HG03139 (cell line): ENCODE measurements around the gene XPA.
"Not testable (repeated sequence)": the region's sequence is repeated elsewhere in the genome, so short reads cannot be mapped to it uniquely, and the experiment has no call there.

Source experiments
- ATAC-seq: cut with Tn5 transposase; IDR thresholded peaks from one replicate; pipeline ENCODE4 v1.9.1; 2021; ENCODE audit not compliant: unreplicated experiment

The XPA gene

DNA sequence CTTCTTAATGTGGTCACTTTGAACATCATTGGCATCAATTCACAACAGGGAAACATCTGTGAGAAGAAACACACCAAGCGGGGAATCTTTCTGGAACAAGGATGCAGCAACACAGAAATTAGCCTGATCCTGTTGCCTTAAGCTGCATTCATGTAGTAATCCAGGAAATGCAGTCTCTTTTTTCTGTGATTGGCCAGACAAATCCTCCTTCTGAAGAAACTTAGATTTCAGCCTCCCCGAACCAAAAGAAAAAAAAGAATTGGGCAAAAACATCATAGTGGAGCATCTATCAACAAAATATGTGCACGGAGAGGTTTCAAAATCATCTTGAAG, 7.2 kb upstream of the XPA start:
- no peak for ATAC-seq

DNA sequence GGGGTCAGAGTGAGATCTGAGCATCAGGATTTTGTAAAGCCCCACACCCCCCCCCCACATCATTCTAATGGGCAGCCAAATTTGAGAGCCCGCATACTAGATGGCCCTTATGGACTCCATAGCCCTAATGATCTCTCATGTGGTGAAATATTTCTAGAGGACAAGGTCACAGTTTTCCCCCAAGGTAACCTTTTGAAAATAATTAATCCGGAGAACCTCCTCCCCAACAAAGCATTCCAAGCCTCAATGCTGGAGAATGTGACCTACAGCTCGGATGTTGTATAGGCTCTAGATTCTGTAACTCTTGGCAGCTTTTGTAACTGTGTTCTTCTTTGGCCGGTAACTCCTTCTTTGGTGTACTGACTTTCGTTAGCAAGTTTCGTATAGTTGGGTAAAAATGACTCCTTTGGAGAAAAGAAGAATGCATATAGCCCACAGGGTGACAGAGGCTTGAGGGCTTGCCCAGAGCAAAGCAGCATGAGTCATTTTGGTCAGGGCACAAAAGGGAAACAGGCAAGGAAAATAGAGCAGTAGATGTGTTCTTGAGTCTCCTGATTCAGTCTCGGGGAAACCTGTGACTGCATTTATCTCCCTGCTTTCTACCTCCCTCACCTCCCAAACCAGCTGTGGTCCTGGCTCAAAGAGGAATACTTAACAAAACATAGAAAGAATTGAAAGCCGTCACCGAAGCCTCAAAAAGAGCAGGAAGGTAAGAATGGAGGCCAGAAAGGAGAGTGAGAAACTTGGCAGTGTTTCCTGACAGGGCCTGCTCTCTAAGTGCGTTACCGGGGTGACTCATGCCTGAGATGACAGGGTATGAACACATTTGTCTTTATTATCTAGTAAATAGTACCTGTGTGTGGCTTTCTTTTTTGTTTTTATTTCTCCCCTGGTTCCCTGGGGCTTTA, 6.6 kb upstream of the XPA start:
- ATAC-seq = no peak

DNA sequence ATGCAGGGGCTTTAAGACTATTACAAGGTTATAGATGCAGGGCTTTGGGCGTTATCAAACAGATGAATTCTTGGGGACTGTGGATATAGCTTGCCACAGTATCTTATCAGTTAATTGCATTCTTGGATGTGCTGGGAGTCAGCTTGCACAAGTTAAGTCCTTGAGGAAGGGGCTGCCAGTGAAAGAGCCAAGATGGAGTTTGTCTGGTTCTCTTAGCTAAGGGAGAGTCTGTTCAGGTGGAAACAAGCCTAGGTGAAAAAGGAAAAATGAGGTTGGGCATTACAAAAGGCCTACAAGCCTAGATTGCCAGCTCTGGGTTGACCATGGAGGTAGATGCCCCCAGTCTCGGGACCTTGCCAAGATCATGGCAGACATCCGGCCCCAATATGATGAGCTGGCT, 2.7 kb upstream of the XPA start:
- not testable (repeated sequence) for ATAC-seq

DNA sequence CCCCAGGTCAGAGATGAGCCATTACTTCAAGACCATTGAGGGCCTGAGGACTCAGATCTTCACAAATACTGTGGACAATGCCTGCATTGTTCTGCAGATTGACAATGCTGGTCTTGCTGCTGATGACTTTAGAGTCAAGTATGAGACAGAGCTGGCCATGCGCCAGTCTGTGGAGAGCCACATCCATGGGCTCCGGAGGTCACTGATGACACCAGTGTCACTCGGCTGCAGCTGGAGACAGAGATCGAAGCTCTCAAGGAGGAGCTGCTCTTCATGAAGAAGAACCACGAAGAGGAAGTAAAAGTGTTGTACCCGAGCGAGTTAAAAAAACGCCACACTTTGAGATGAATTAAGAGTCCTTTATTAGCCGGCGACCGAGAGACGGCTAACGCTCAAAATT, 2.1 kb upstream of the XPA start:
- ATAC-seq = not testable (repeated sequence)

DNA sequence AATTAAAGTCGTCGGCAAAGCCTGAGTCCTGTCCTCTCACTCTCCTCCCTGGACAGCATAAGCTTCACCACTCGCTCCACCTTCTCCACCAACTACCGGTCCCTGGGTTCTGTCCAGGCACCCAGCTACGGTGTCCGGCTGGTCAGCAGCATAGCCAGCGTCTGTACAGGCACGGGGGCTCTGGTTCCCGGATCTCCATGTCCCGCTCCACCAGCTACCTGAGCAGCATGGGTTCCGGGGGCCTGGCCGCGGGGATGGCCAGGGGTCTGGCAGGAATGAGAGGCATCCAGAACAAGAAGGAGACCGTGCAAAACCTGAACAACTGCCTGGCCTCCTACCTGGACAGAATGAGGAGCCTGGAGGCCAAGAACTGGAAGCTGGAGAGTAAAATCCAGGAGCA, 1.7 kb upstream of the XPA start:
- no peak for ATAC-seq

DNA sequence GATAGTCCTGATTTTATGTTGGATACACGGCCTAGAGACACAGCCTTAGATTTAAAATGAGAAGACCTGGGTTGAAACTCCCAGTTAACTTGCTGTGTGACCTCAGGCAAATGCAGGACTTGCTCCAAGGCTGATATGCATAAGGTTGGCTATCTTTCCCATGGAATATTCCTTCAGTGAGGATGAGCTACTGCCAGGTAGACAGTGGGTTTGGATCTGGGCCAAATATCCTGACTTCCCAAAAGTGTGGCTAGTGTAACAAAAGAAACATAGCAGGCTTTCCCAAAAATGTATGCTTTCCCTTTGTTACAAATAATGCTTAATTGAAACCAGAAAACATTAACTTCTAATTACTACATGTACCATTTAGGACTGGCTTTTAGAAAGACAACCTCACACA, 697 bp upstream of the XPA start:
- ATAC-seq = no peak

DNA sequence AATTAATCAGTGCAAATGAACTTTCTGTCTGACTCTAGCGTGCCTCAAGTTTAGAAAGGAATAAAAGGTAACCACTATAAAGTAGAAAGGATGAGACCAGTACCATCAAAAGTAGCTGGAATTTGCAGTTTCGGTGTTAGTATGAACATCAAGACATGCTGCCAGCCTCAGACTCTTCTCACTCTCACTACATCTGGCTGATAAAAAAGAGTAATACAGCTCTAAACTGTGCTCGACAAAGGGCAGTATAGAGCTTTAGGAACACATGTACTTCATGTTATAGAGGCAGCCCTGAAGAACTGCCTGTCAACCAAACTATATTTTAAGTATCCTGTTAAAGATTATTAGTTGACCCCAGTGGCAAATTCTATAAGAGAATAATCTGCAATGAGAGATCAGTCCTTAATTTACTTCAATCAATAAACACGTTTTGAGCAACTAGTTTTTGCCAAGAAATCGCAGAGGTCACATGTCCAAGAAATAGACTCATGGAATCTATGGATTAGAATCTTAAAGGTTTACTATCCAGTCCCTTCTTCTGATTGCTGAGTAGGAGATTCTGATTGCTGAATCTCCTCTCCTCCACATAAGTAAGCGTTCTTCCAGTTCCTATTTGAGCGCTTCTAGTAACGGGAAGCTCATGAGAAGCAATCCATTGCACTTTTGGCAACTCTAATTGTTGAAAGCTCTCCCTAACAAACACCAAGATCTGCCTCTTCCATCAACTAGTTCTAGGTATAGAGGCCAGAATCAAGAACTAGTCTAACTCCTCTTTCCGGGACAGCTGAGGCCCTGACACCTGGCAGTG, 941 bp downstream of the XPA start:
- no peak for ATAC-seq

DNA sequence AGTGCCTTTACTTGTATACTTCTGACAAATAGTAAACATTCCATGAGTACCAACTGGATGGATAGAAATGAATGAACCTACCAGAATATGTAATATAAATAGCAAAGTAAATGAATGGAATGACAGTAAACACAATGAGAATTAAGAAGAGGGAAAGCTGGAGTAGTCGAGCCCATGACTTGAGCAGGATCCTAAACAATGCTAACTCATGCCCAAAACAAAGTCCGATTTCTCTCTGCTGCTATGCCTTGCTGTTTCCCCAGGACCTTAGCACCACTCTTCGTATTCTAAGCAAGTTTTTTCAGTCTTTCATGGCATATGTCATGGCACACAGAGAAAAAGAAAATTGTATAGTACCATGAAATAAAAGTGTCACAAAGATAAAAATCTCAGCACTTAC, 1.8 kb downstream of the XPA start:
- no peak for ATAC-seq

DNA sequence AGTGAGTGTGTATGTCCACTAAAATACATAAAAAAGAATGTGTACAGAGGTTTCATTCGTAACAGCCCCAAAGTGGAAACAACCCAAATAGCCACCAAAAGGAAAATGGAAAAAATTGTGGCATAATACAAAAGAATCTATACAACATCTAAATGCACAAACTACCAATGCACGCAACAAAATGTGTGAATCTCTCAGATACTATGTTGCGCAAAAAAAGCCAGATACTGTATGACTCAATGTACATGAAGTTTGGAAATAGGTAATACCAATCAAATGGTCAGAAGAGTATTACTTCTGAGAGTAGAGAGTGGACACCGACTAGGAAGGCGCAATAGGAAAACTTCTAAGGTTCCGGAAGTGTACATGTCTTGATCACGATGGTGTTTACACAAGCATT, 2.4 kb downstream of the XPA start:
- ATAC-seq = no peak

DNA sequence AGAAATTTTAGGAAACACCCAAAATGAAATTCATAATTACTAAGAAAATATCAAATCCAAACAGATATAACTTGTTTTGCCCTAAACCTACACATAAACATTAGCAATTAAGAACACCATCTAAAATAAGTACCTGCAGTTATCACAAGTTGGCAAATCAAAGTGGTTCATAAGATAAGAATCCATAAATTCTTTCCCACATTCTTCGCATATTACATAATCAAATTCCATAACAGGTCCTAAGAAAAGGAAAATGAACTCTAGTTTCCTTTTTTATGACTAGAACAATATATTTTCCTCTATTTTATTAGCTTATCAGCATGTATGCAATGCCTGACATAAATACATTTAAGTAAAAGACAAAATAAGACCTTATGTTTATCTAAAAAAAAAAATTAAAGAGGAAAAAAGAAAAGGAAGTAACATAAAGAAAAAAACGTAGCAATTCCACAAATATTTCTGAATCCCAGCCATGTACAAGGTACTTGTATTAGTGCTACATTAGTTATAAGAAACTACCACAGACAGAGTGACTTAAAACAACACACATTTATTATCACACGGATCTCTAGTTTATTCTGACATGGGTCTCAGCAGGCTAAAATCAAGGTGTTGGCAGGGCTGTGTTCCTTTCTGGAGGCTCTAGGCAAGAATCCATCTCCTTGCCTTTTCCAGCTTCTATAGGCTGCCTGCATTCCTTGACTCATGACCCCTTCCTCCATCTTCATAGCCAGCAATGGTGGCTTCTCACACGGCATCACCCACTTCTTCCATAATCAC, 7.5 kb downstream of the XPA start:
- no peak for ATAC-seq

DNA sequence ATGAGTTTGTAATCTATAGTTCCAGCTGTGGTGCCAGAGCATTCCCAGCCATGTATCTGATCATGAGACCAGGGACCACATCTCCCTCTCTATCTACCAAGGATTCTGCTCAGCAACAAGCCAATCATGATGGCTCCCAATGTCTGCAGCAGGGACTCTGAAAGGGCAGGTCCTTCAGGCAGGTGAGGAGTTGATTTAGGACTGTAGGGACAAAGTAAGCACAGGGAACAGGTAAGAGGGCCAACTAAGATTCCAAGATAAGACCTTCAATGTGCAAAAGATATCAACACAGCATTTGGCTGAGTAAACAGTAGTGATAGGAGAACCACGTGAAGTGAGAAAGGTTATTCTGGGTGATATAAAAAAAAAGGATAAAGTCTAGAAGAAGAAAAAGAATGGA, 8.5 kb downstream of the XPA start:
- ATAC-seq = no peak

DNA sequence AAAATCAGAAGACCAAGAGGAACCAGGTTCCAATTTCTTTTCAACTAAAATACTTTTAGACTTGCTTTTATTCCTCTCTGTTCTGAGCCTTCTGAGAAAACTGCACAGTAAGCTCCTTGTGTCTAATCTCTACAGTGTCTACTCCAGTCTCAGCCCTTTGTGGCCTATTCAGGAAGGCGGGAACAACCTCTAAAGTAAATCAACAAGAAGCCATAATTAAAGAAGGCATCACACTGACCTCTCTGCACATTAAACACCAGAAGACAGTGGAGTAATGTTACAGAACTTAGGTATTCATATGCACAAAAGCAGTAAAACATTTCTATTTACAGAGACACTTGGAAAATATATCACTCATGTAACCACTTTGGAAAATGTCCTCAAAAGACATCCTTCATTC, 14.9 kb downstream of the XPA start:
- no peak for ATAC-seq

DNA sequence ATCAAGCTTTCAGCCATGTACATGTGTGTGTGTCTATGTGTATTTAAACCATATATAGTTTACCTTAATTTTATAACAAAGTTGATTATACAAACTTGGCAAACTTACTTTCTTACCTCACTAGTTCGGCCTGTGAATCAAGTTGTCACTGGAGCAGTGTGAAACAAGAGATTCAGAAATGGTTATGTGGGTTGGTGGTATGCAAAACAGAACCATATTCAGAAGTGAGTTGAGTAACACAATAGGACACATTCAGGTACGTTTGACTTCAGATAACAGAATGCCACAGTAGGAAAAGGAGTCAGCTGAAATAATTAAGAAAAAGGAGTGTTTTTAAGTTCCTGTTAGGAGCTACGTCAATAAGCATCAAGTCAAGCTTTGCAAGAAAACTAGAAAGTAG, 21.5 kb downstream of the XPA start:
- ATAC-seq = no peak

DNA sequence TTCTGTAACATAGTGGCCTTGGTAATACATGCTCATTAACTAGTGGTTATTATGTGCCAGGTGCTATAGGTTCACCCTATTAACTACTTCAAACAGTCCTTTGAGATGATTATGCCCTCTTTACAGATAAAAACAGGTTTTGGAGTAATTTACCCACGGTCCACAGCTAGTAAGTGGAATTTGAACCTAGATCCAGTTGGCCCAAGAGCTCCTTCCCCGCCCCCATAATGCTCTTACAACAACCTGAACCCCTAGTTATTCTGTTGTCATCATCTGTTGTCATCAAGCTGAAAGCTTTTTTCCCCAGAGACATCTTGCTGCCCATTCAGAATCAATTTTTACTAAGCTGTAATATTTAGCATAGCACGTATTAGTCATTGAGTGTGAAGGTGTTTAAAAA, 23.2 kb downstream of the XPA start:
- no peak for ATAC-seq

DNA sequence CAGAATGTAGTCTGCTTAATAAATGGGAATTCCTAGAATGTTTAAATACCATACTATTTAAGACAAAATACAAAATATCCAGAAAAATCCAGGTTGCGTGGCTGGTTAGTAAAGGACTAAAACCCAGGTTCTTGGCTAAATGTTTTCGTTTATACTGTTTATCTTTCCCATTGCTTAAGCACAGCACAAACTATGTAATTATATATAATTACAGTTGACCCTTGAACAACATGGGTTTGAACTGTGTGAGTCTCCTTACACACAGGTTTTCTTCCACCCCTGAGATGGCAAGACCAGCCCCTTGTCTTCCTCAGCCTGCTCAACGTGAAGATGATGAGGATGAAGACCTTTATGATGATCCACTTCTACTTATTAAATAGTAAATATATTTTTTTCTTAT, 24.7 kb downstream of the XPA start:
- ATAC-seq = no peak

DNA sequence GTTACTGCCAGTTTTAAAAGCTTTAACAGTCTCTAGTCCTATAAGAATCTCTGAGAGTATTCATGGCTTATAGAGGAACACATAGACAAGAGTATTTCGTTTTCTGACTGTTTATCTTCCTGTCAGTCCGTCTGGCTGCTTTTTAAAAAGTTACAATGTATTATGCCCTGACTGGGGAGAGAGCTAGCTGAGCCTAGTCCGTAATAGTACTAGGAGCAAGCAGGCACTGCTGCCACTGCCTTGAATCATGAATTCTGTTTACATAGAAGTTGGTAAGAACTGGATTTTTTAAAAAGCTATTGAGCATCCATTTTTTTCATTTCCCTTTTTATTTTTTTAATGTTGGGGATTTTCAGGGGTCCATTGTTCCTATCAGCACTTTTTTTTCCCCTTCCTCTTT, 26.6 kb downstream of the XPA start:
- no peak for ATAC-seq

DNA sequence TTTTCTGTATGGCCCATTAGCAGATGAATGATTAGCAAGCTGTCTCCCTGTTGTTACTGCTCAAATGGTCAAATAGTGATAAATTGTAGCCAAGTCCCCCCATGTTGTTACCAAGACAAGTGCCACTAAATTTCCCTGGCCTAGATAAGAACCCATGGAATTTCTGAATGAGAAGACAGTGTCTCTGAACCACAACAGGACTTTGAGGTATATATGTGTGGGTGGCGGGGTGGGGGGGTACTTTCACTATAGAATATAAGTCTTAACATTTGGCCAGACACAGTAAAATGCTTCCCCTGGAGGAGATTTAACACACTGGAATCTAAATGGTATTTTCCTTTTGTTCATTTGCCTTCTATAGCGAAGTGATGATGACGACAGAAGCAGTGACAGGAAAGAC, 28.7 kb downstream of the XPA start:
- ATAC-seq = no peak

DNA sequence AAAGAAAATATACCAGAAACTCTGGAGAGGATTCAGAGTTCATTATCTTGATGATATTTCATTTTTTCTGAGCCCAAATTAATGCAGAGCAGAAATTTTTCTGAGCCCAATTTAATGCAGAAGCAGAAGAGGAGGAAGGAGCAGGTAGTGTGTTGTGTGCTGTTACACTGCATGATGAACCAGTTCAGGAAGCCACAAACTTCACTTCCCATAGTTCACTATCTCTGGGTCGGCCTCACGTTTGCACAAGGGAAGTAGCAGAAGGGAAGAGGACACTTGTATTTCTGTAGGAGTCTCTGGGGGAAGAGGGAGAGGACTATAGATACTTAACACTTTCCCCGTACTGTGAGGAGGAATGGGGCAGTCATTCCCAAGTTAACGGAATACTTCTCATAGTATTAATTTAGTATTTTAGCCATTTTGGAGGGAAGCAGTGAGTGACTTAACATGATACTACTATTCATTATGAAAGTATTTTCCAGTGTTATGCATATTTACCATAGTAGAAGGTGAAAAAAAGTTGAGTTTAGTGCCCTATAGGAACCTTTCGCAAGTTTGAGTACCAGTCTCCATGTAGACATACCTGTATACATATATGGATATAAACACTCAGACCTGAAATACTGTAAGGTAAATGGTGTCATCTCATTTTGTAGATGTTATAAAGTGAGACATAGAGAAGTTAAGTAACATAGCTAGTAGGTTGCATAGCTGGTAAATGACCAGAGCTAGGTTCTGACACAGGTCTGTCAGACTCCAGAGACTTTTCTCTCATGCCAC, 30.0 kb downstream of the XPA start:
- ATAC-seq = no peak

DNA sequence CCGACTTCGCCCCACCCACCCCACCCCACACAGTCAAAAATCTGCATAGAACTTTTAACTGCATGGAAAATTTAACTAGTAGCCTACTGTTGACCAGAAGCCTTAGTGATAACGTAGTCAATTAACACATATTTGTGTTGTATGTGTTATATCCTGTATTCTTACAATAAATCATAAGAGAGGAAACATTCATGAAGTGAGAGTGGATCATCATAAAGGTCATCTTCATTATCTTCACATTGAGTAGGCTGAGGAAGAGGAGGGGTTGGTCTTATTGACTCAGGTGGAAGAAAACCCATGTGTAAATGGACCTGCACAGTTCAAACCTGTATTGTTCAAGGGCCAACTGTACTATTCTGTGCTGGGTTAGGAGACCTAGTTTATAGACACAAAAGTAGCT, 31.4 kb downstream of the XPA start:
- ATAC-seq = no peak

DNA sequence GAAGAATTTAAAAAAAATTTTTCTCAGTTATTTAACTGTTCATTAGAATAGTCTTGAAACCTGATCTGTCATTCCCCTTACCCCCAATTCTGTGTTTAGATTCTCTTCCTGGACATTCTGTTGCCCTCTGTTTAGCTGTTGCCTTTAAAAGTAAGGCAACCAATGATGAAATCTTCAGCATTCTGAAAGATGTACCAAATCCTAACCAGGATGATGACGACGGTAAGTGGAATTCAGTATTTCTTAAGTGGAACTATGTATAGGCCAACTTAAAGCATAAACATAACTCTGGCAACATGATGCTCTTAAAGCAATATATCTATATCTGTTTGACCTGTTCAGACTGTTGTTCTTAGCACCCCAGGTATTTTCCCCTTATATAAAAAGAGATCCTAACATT, 36.3 kb downstream of the XPA start:
- ATAC-seq = no peak

DNA sequence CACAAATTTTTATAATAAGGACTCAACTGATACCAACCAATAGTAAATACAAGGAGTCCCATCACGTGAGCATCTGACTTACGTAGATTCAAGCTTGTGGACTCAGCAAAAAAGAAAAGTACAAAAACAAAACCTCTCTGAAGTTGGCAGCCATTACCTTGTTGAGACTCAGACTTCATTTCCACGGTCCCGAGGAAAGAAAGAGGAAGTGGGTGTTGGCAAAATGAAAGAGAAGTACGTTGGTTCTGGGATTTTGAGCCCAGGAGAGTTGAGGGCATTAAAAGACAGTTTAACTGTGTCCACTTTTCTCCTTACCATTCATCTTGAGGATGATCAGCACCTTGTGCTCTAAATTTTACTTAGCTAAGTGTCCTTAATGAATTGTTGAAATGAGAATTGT, 36.8 kb downstream of the XPA start:
- ATAC-seq = no peak
